Peyer's patch (tissue), 4 donors: ENCODE measurements around the gene ABCA12.

Experiments
- CTCF ChIP-seq, 6 experiments: fragments of 450-650 bp in 4 of 6; fragments of 200-600 bp in 2 of 6; sonication (generic) in 1 of 6; IDR thresholded peaks; one replicate each; pipeline ENCODE4 v1.5.1; 2017 to 2019; ENCODE audit warnings: antibody characterized with exemption in 6 of 6, mild to moderate bottlenecking in 3 of 6, moderate library complexity in 1 of 6
- POLR2A ChIP-seq, 2 donors: fragments of 450-650 bp; IDR thresholded peaks; one replicate each; pipeline ENCODE4 v1.5.1; 2017; ENCODE audit warnings: antibody characterized with exemption in 2 of 2, mild to moderate bottlenecking in 2 of 2, moderate library complexity in 2 of 2

GRCh38 chr2:214899751-214900150, 238.7 kb downstream of the ABCA12 start:
- TF ChIP-seq CTCF (IDR thresholded peaks at IDR 0.05), result no peak
- no peak for TF ChIP-seq POLR2A (IDR thresholded peaks at IDR 0.05)
